ENCODE data around the gene FTO. TPM values are rescaled to one million over a fixed set of nuclear protein-coding genes. Genes with fewer than 3 reads are reported as not detected.
A peak's percentile ranks its signal among the peaks of the same experiment; 100 is the strongest.

Gene FTO
- total and polyA plus RNA-seq, 4 donors: 12.2 to 145 (median 57.7) TPM

GRCh38 chr16:53984936-53985335, 281.0 kb downstream of the FTO start:
- no peak for ATAC-seq (ENCODE audit: insufficient read depth, low FRiP score)
- no peak for TF ChIP-seq CTCF (IDR thresholded peaks at IDR 0.05; ENCODE audit: control extremely low read depth, extremely low read depth)
- DNase-seq: no peak
- no peaks in the 10 kb centered on the region for H3K36me3 ChIP-seq (ENCODE audit: control insufficient read depth in 4 of 4, insufficient read depth in 4 of 4, low read length in 4 of 4)
- no peaks in the 10 kb centered on the region for H3K27me3 ChIP-seq (ENCODE audit: control insufficient read depth in 3 of 3, insufficient read depth in 3 of 3, low read length in 2 of 3)
- no peak overlapping the region for H3K9ac ChIP-seq (ENCODE audit: insufficient read depth in 1 of 2, low read length in 2 of 2)
- WGBS, 2 donors: 91 to 95% methylated on average over 3 of the region's 3 CpGs
- H3K9me3 ChIP-seq (ENCODE audit: control insufficient read depth in 4 of 4, insufficient read depth in 3 of 4, low read length in 3 of 4): no peaks in the 10 kb centered on the region
- H3K4me3 ChIP-seq: no peak overlapping the region
- peaks cover 0 to 12% (median 5%) of the 10 kb centered on the region in 5 donors for H3K4me1 ChIP-seq (ENCODE audit: control insufficient read depth in 5 of 5, insufficient read depth in 5 of 5, low read length in 5 of 5)
- H3K27ac ChIP-seq (ENCODE audit: low read depth in 1 of 2, low read length in 1 of 2): no peak overlapping the region

GRCh38 chr16:53985861-53986260, 281.9 kb downstream of the FTO start:
- no peaks in the 10 kb centered on the region for H3K9me3 ChIP-seq (ENCODE audit: control insufficient read depth in 4 of 4, insufficient read depth in 3 of 4, low read length in 3 of 4)
- peaks cover 0 to 12% (median under 1%) of the 10 kb centered on the region in 5 donors for H3K4me1 ChIP-seq (ENCODE audit: control insufficient read depth in 5 of 5, insufficient read depth in 5 of 5, low read length in 5 of 5)
- DNase-seq: peak in 2 of 3 donors; percentile 53 to 66
- 63 to 78% methylated on average over 3 of the region's 3 CpGs for WGBS, 2 donors
- H3K27ac ChIP-seq (ENCODE audit: low read depth in 1 of 2, low read length in 1 of 2): no peak overlapping the region
- TF ChIP-seq CTCF (IDR thresholded peaks at IDR 0.05; ENCODE audit: control extremely low read depth, extremely low read depth): no peak
- no peaks in the 10 kb centered on the region for H3K36me3 ChIP-seq (ENCODE audit: control insufficient read depth in 4 of 4, insufficient read depth in 4 of 4, low read length in 4 of 4)
- no peak for ATAC-seq (ENCODE audit: insufficient read depth, low FRiP score)
- H3K9ac ChIP-seq (ENCODE audit: insufficient read depth in 1 of 2, low read length in 2 of 2): peak overlapping the region in 1 of 2 donors; percentile 3
- no peaks in the 10 kb centered on the region for H3K27me3 ChIP-seq (ENCODE audit: control insufficient read depth in 3 of 3, insufficient read depth in 3 of 3, low read length in 2 of 3)
- no peak overlapping the region for H3K4me3 ChIP-seq

GRCh38 chr16:53986793-53987192, 282.8 kb downstream of the FTO start:
- no peak for TF ChIP-seq CTCF (IDR thresholded peaks at IDR 0.05; ENCODE audit: control extremely low read depth, extremely low read depth)
- no peak for ATAC-seq (ENCODE audit: insufficient read depth, low FRiP score)
- H3K9ac ChIP-seq (ENCODE audit: insufficient read depth in 1 of 2, low read length in 2 of 2): no peak overlapping the region
- no peaks in the 10 kb centered on the region for H3K36me3 ChIP-seq (ENCODE audit: control insufficient read depth in 4 of 4, insufficient read depth in 4 of 4, low read length in 4 of 4)
- DNase-seq: no peak
- WGBS, 2 donors: 94 to 95% methylated on average over 5 of the region's 5 CpGs
- H3K4me3 ChIP-seq: no peak overlapping the region
- no peaks in the 10 kb centered on the region for H3K9me3 ChIP-seq (ENCODE audit: control insufficient read depth in 4 of 4, insufficient read depth in 3 of 4, low read length in 3 of 4)
- peaks cover 1 to 19% (median 6%) of the 10 kb centered on the region in 5 donors for H3K4me1 ChIP-seq (ENCODE audit: control insufficient read depth in 5 of 5, insufficient read depth in 5 of 5, low read length in 5 of 5)
- no peaks in the 10 kb centered on the region for H3K27me3 ChIP-seq (ENCODE audit: control insufficient read depth in 3 of 3, insufficient read depth in 3 of 3, low read length in 2 of 3)
- no peak overlapping the region for H3K27ac ChIP-seq (ENCODE audit: low read depth in 1 of 2, low read length in 1 of 2)

- H3K27ac ChIP-seq (ENCODE audit: low read depth in 1 of 2, low read length in 1 of 2): no peak overlapping the region
- no peaks in the 10 kb centered on the region for H3K9me3 ChIP-seq (ENCODE audit: control insufficient read depth in 4 of 4, insufficient read depth in 3 of 4, low read length in 3 of 4)
- peaks cover 0 to 29% (median 10%) of the 10 kb centered on the region in 5 donors for H3K4me1 ChIP-seq (ENCODE audit: control insufficient read depth in 5 of 5, insufficient read depth in 5 of 5, low read length in 5 of 5)
- ATAC-seq (ENCODE audit: insufficient read depth, low FRiP score) (no peak), DNase-seq (no peak)
- no peaks in the 10 kb centered on the region for H3K36me3 ChIP-seq (ENCODE audit: control insufficient read depth in 4 of 4, insufficient read depth in 4 of 4, low read length in 4 of 4)
- WGBS, 2 donors: 82 to 90% methylated on average over 2 of the region's 2 CpGs
- H3K9ac ChIP-seq (ENCODE audit: insufficient read depth in 1 of 2, low read length in 2 of 2): no peak overlapping the region
- TF ChIP-seq CTCF (IDR thresholded peaks at IDR 0.05; ENCODE audit: control extremely low read depth, extremely low read depth): no peak
- H3K27me3 ChIP-seq (ENCODE audit: control insufficient read depth in 3 of 3, insufficient read depth in 3 of 3, low read length in 2 of 3): no peaks in the 10 kb centered on the region
- no peak overlapping the region for H3K4me3 ChIP-seq
Measured at GRCh38 chr16:53988136-53988535, 284.2 kb downstream of the FTO start.
